HepG2 (cell line): ENCODE measurements around the gene RFX2. TPM values are rescaled to one million over a fixed set of nuclear protein-coding genes. Genes with fewer than 3 reads are reported as not detected.

Source experiments
- ATAC-seq: fragments of 200-7000 bp; cut with Tn5 transposase; 3 replicates; pipeline ENCODE4 v1.9.1; 2020; ENCODE audit warnings: mild to moderate bottlenecking, moderate library complexity
- BruUV-seq: library from RNA; stranded (reverse); fragments of 400-500 nt; replicated peaks from 2 replicates; lab custom pipeline; 2021; lab: Mats Ljungman, UMichigan
- CTCF ChIA-PET: fragments of 300-600 bp; formaldehyde crosslinking; extraction: SDS; loops from one replicate; lab custom pipeline; 2021; ENCODE audit warnings: low total read pairs, inconsistent platforms, low intra/inter-chr PET ratio; lab: Yijun Ruan, JAX
- POLR2A ChIA-PET: fragments of 350-600 bp; sonication (Branson Sonifier 250); formaldehyde crosslinking; loops from one replicate; lab custom pipeline; 2020; ENCODE audit warnings: antibody characterized with exemption, inconsistent platforms; lab: Yijun Ruan, JAX
- DNase-seq: peaks from one replicate; pipeline ENCODE4 v3.0.0-alpha.2; 2015; ENCODE audit warnings: low spot score
- FAIRE-seq: peaks from 3 replicates; lab custom pipeline; 2011; peaks lifted over from hg19 to GRCh38; lab: Jason Lieb, UNC
- H2AFZ ChIP-seq: one replicate; pipeline ENCODE4 v1.6.1; 2011; ENCODE audit warnings: low read length, inconsistent platforms
- H3K27ac ChIP-seq: fragments of 300-600 bp; 3 replicates; pipeline ENCODE4 v1.8.0; 2011; ENCODE audit warnings: mixed run types, mild to moderate bottlenecking, mixed read lengths, low read length, inconsistent platforms; ENCODE audit not compliant: insufficient read depth; ENCODE audit errors: extremely low read length
- H3K27me3 ChIP-seq, 2 experiments: fragments of 200-600 bp in 1 of 2; 2 replicates in 1 of 2; 3 replicates in 1 of 2; pipeline versions ENCODE4 v1.6.0 to v1.8.0; 2011; ENCODE audit warnings: low read length in 2 of 2, mild to moderate bottlenecking in 2 of 2, moderate library complexity in 2 of 2, inconsistent platforms in 1 of 2; ENCODE audit not compliant: insufficient read depth in 2 of 2, control insufficient read depth in 1 of 2
- H3K36me3 ChIP-seq, 2 experiments: fragments of 200-600 bp in 1 of 2; replicated peaks in 1 of 2; 2 replicates in 1 of 2; 3 replicates in 1 of 2; pipeline versions ENCODE4 v1.5.1 to v1.8.0; 2011; ENCODE audit warnings: low read length in 2 of 2, inconsistent platforms in 1 of 2; ENCODE audit not compliant: insufficient read depth in 2 of 2, control insufficient read depth in 1 of 2
- H3K4me1 ChIP-seq: 2 replicates; pipeline ENCODE4 v1.5.1; 2012; ENCODE audit warnings: low read length, inconsistent platforms; ENCODE audit not compliant: insufficient read depth
- H3K4me2 ChIP-seq: 2 replicates; pipeline ENCODE4 v1.6.0; 2011; ENCODE audit warnings: low read depth, low read length, inconsistent platforms
- H3K4me3 ChIP-seq, 3 experiments: fragments of 200-600 bp in 1 of 3; sonication (generic), shearing (Covaris generic) in 1 of 3; replicated peaks in 1 of 3; 2 replicates each; pipeline ENCODE4 v1.5.1; 2011 to 2016; ENCODE audit warnings: low read length in 3 of 3, inconsistent platforms in 2 of 3, low read depth in 2 of 3, mild to moderate bottlenecking in 2 of 3, control low read depth in 1 of 3, mixed read lengths in 1 of 3; ENCODE audit not compliant: insufficient read depth in 1 of 3
- H3K79me2 ChIP-seq: one replicate; pipeline ENCODE4 v1.6.1; 2011; ENCODE audit warnings: low read length, inconsistent platforms; ENCODE audit not compliant: insufficient read depth
- H3K9ac ChIP-seq: 2 replicates; pipeline ENCODE4 v1.6.0; 2011; ENCODE audit warnings: mild to moderate bottlenecking, low read depth, low read length, inconsistent platforms; ENCODE audit not compliant: insufficient read depth
- H3K9me3 ChIP-seq: 2 replicates; pipeline ENCODE4 v1.5.1; 2012; ENCODE audit warnings: mild to moderate bottlenecking, low read length
- H4K20me1 ChIP-seq: 2 replicates; pipeline ENCODE4 v1.6.0; 2011; ENCODE audit warnings: inconsistent platforms, mild to moderate bottlenecking, low read length, moderate library complexity; ENCODE audit not compliant: insufficient read depth
- CBX5 ChIP-seq: sonication (generic); formaldehyde crosslinking; IDR thresholded peaks from 2 replicates; pipeline ENCODE4 v1.4.0; 2020; ENCODE audit warnings: missing genetic modification reagents, borderline replicate concordance
- CREB1 ChIP-seq, 2 experiments: fragments of 450-650 bp in 1 of 2; IDR thresholded peaks; 2 replicates each; pipeline ENCODE4 v1.6.1; 2016 to 2017; ENCODE audit warnings: control low read depth in 1 of 2, mild to moderate bottlenecking in 1 of 2, missing compliant biosample characterization in 1 of 2, missing genetic modification characterization in 1 of 2
- HOXA7 ChIP-seq: sonication (generic); formaldehyde crosslinking; IDR thresholded peaks from 2 replicates; pipeline ENCODE4 v1.8.1; 2022; ENCODE audit warnings: mild to moderate bottlenecking, missing genetic modification reagents, moderate library complexity
- KLF6 ChIP-seq: IDR thresholded peaks from 2 replicates; pipeline ENCODE4 v1.8.0; 2016; ENCODE audit warnings: missing biosample characterization, missing genetic modification reagents
- MXD1 ChIP-seq: sonication (generic); formaldehyde crosslinking; IDR thresholded peaks from 2 replicates; pipeline ENCODE4 v1.4.0; 2020; ENCODE audit warnings: mild to moderate bottlenecking, missing genetic modification reagents
- PPARG ChIP-seq: conservative IDR thresholded peaks from 2 replicates; pipeline ENCODE4 v1.6.1; 2016; ENCODE audit warnings: missing biosample characterization, missing genetic modification reagents
- REXO4 ChIP-seq: sonication (generic); formaldehyde crosslinking; IDR thresholded peaks from 2 replicates; pipeline ENCODE4 v1.8.0; 2022; ENCODE audit warnings: missing genetic modification reagents, mild to moderate bottlenecking, borderline replicate concordance
- SATB2 ChIP-seq: sonication (generic); formaldehyde crosslinking; IDR thresholded peaks from 2 replicates; pipeline ENCODE4 v1.5.0; 2020; ENCODE audit warnings: missing genetic modification reagents
- SMARCE1 ChIP-seq: fragments of 450-650 bp; IDR thresholded peaks from 2 replicates; pipeline ENCODE4 v1.6.1; 2017; ENCODE audit warnings: borderline replicate concordance
- TBX3 ChIP-seq: fragments of 450-650 bp; IDR thresholded peaks from 2 replicates; pipeline ENCODE4 v1.6.1; 2017; ENCODE audit warnings: antibody characterized with exemption, mild to moderate bottlenecking, inconsistent platforms, borderline replicate concordance
- YEATS2 ChIP-seq: sonication (generic); formaldehyde crosslinking; IDR thresholded peaks from 2 replicates; pipeline ENCODE4 v1.4.0; 2020; ENCODE audit warnings: missing genetic modification reagents, borderline replicate concordance
- ZC3H4 ChIP-seq: sonication (generic); formaldehyde crosslinking; IDR thresholded peaks from 2 replicates; pipeline ENCODE4 v1.4.0; 2020; ENCODE audit warnings: missing genetic modification reagents, borderline replicate concordance
- ZNF256 ChIP-seq: sonication (generic); formaldehyde crosslinking; conservative IDR thresholded peaks from 2 replicates; pipeline ENCODE4 v1.4.0; 2020; ENCODE audit warnings: missing genetic modification reagents
- ZNF431 ChIP-seq: sonication (generic); formaldehyde crosslinking; IDR thresholded peaks from 2 replicates; pipeline ENCODE4 v1.9.0; 2022; ENCODE audit warnings: missing genetic modification reagents, low read depth, mild to moderate bottlenecking, borderline replicate concordance
- ZNF549 ChIP-seq: sonication (generic); formaldehyde crosslinking; IDR thresholded peaks from 2 replicates; pipeline ENCODE4 v1.5.0; 2020; ENCODE audit warnings: missing genetic modification reagents
- ZNF644 ChIP-seq: IDR thresholded peaks from 2 replicates; pipeline ENCODE4 v1.6.1; 2016; ENCODE audit warnings: low read depth
- ZNF883 ChIP-seq: sonication (generic); formaldehyde crosslinking; IDR thresholded peaks from 2 replicates; pipeline ENCODE4 v1.5.1; 2020; ENCODE audit warnings: mild to moderate bottlenecking, missing genetic modification reagents; ENCODE audit errors: not compliant biosample characterization
- WGBS: methylation state at CpG from one replicate; pipeline ENCODE4 v1.1.6; 2017; ENCODE audit warnings: low lambda C conversion rate; 5-methylcytosine and 5-hydroxymethylcytosine counted together
- in situ Hi-C: cut with HindIII; loops from 2 replicates; pipeline ENCODE4 v1.10.0; 2017; ENCODE audit warnings: low pct_unique_long_range_greater_than_20kb; ENCODE audit not compliant: extremely low pct_ligation_motif_present
- intact Hi-C: fragments of 100-400 bp; cut with micrococcal nuclease; formaldehyde crosslinking; loops from one replicate; pipeline ENCODE4 v1.10.0; 2022; ENCODE audit not compliant: unreplicated experiment
- polyA plus RNA-seq, 8 experiments: library from polyadenylated mRNA; depleted of rRNA in 3 of 8; stranded (reverse) in 7 of 8; unstranded in 1 of 8; fragments of >200 nt; fragmentation: Illumina TruSeq in 4 of 8; extraction: Trizol in 4 of 8; gene quantifications; 2 replicates each; pipeline versions ENCODE4 v1.2.1 to v1.2.3, GENCODE V29; 2011 to 2016; ENCODE audit warnings: low read depth in 4 of 8, missing spikeins in 1 of 8, mixed read lengths in 1 of 8; ENCODE audit not compliant: insufficient read depth in 1 of 8
- total RNA-seq, 5 experiments: library from RNA; depleted of rRNA; stranded (reverse); fragments of >200 nt; fragmentation: Illumina TruSeq; extraction: Trizol; gene quantifications; 2 replicates each; pipeline ENCODE4 v1.2.3, GENCODE V29; 2016; ENCODE audit warnings: low read depth in 1 of 5
- TF ChIP-seq, protein P1 (sequence below): sonication (generic); formaldehyde crosslinking; IDR thresholded peaks from 2 replicates; pipeline ENCODE4 v1.5.0; 2020; ENCODE audit warnings: mild to moderate bottlenecking, missing genetic modification reagents
- TF ChIP-seq, protein P2 (sequence below), 2 experiments: sonication (generic) in 1 of 2; formaldehyde crosslinking in 1 of 2; IDR thresholded peaks; 2 replicates each; pipeline versions ENCODE4 v1.4.0 to v1.6.1; 2018 to 2020; ENCODE audit warnings: missing genetic modification reagents in 2 of 2, borderline replicate concordance in 1 of 2, low read depth in 1 of 2, mild to moderate bottlenecking in 1 of 2, missing biosample characterization in 1 of 2
- TF ChIP-seq, protein P3 (sequence below): sonication (generic); formaldehyde crosslinking; IDR thresholded peaks from 2 replicates; pipeline ENCODE4 v1.4.0; 2020; ENCODE audit warnings: mild to moderate bottlenecking, missing genetic modification reagents

The RFX2 gene
- total and polyA plus RNA-seq, 2 of the 13 experiments (the other 11 are each of a cell fraction or from before 2014, with no cell fraction given): 2.8 to 3.3 TPM

DNA sequence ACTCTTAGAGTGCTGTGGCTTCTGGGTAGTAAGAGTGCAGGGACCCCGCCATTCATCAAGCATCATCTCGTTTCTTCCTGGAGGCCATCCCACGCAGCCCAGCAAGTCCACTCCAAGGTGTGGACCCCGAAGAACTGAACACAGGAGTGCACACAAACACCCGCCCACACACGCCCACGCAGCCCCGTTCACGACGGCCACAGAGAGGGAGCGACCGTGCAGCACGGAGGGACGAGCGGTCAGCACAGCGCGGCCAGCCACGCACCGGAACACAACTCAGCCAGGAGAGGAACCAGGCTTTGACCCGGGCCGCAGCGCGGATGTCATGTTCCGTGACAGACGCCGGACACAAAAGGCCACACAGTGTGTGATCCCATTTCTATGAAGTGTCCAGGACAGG lies 114.2 kb downstream of the RFX2 start:
- no peaks in the 10 kb centered on the region for H3K79me2 ChIP-seq
- H3K9me3 ChIP-seq: no peaks in the 10 kb centered on the region
- BruUV-seq: no TSS peak
- no peaks in the 10 kb centered on the region for H3K36me3 ChIP-seq
- no peak for DNase-seq
- peaks cover 0 to 11% of the 10 kb centered on the region in 2 experiments; a peak in 3 of 5 replicates for H3K27me3 ChIP-seq
- TF ChIP-seq TBX3 (no peak), KLF6 (CRISPR knock-in tag) (no peak), SMARCE1 (no peak), SATB2 (CRISPR knock-in tag) (no peak), CBX5 (CRISPR knock-in tag) (no peak), ZNF883 (CRISPR knock-in tag) (no peak), MXD1 (CRISPR knock-in tag) (no peak), ZNF644 (CRISPR knock-in tag) (no peak), PPARG (CRISPR knock-in tag) (no peak), YEATS2 (CRISPR knock-in tag) (no peak), ZNF431 (CRISPR knock-in tag) (no peak), HOXA7 (CRISPR knock-in tag) (no peak), ZNF256 (CRISPR knock-in tag) (no peak), REXO4 (no peak), ZC3H4 (no peak), ZNF549 (CRISPR knock-in tag) (no peak), CREB1 (IDR thresholded peaks at IDR 0.05) (no peak), CREB1 (CRISPR knock-in tag; IDR thresholded peaks at IDR 0.05) (no peak)
- TF ChIP-seq, protein P1, sequence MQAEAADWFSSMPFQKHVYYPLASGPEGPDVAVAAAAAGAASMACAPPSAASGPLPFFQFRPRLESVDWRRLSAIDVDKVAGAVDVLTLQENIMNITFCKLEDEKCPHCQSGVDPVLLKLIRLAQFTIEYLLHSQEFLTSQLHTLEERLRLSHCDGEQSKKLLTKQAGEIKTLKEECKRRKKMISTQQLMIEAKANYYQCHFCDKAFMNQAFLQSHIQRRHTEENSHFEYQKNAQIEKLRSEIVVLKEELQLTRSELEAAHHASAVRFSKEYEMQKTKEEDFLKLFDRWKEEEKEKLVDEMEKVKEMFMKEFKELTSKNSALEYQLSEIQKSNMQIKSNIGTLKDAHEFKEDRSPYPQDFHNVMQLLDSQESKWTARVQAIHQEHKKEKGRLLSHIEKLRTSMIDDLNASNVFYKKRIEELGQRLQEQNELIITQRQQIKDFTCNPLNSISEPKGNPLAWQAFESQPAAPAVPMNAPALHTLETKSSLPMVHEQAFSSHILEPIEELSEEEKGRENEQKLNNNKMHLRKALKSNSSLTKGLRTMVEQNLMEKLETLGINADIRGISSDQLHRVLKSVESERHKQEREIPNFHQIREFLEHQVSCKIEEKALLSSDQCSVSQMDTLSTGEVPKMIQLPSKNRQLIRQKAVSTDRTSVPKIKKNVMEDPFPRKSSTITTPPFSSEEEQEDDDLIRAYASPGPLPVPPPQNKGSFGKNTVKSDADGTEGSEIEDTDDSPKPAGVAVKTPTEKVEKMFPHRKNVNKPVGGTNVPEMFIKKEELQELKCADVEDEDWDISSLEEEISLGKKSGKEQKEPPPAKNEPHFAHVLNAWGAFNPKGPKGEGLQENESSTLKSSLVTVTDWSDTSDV (CRISPR knock-in tag): no peak
- TF ChIP-seq, protein P2, sequence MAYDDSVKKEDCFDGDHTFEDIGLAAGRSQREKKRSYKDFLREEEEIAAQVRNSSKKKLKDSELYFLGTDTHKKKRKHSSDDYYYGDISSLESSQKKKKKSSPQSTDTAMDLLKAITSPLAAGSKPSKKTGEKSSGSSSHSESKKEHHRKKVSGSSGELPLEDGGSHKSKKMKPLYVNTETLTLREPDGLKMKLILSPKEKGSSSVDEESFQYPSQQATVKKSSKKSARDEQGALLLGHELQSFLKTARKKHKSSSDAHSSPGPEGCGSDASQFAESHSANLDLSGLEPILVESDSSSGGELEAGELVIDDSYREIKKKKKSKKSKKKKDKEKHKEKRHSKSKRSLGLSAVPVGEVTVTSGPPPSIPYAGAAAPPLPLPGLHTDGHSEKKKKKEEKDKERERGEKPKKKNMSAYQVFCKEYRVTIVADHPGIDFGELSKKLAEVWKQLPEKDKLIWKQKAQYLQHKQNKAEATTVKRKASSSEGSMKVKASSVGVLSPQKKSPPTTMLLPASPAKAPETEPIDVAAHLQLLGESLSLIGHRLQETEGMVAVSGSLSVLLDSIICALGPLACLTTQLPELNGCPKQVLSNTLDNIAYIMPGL (CRISPR knock-in tag; IDR thresholded peaks at IDR 0.05; ENCODE audit: borderline replicate concordance in 1 of 2, low read depth in 1 of 2): no peak
- TF ChIP-seq, protein P3, sequence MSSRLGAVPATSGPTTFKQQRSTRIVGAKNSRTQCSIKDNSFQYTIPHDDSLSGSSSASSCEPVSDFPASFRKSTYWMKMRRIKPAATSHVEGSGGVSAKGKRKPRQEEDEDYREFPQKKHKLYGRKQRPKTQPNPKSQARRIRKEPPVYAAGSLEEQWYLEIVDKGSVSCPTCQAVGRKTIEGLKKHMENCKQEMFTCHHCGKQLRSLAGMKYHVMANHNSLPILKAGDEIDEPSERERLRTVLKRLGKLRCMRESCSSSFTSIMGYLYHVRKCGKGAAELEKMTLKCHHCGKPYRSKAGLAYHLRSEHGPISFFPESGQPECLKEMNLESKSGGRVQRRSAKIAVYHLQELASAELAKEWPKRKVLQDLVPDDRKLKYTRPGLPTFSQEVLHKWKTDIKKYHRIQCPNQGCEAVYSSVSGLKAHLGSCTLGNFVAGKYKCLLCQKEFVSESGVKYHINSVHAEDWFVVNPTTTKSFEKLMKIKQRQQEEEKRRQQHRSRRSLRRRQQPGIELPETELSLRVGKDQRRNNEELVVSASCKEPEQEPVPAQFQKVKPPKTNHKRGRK (CRISPR knock-in tag): no peak
- TF ChIP-seq, all 625 proteins: peak for 0
- ChIA-PET CTCF (no interaction called here), POLR2A (no interaction called here)
- ATAC-seq (no peak), FAIRE-seq (no peak)
- Histone ChIP-seq H3K9ac (no peak overlapping the region), H3K4me1 (peaks cover 25% of the 10 kb centered on the region), H2AFZ (no peak overlapping the region), H3K4me2 (no peak overlapping the region), H3K4me3 (no peak overlapping the region), H4K20me1 (no peaks in the 10 kb centered on the region), H3K27ac (no peak overlapping the region)
- intact Hi-C loops: no loop called here
- in situ Hi-C loops: no loop called here
- 78% methylated on average over 20 of the region's 26 CpGs for WGBS
